Sigmoid colon (tissue), 4 donors: Measurements from ENCODE around the gene TMEM95.

Experiments used
- EP300 ChIP-seq, 4 donors: sonication (generic); formaldehyde crosslinking; IDR thresholded peaks; one replicate each; pipeline ENCODE4 v1.6.1; 2017; ENCODE audit warnings: antibody characterized with exemption in 4 of 4
- POLR2A ChIP-seq, 2 donors: fragments of 450-650 bp; IDR thresholded peaks; one replicate each; pipeline ENCODE4 v1.6.1; 2016; ENCODE audit warnings: antibody characterized with exemption in 2 of 2, mild to moderate bottlenecking in 2 of 2, moderate library complexity in 2 of 2
- POLR2AphosphoS5 ChIP-seq, 4 donors: sonication (generic); formaldehyde crosslinking; IDR thresholded peaks; one replicate each; pipeline ENCODE4 v1.6.1; 2017; ENCODE audit warnings: antibody characterized with exemption in 4 of 4
- TF ChIP-seq, protein P1 (sequence below), 4 experiments: fragments of 450-650 bp in 3 of 4; fragments of 200-600 bp in 1 of 4; IDR thresholded peaks; one replicate each; pipeline ENCODE4 v1.5.1; 2016 to 2019; ENCODE audit warnings: antibody characterized with exemption in 4 of 4, mild to moderate bottlenecking in 3 of 4, moderate library complexity in 2 of 4

DNA sequence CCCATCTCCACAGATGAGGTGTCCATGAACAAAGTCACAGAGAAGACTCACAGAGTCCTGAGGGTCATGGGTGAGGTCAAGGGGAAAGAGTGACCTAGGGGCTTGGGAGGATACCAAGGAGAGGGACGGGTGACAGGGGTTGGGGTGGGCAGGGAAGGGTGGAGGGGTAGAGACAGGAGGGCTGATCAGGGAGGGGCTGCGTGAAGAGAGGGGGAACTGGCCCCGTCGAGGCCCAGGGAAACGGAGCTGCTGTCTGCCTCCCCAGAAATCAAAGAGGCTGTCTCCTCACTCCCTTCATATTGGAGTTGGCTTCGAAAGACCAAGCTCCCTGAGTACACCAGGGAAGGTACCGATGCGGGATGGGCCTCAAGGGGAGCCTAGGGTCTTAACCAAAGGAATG, 617 bp downstream of the TMEM95 start:
- TF ChIP-seq, protein P1, sequence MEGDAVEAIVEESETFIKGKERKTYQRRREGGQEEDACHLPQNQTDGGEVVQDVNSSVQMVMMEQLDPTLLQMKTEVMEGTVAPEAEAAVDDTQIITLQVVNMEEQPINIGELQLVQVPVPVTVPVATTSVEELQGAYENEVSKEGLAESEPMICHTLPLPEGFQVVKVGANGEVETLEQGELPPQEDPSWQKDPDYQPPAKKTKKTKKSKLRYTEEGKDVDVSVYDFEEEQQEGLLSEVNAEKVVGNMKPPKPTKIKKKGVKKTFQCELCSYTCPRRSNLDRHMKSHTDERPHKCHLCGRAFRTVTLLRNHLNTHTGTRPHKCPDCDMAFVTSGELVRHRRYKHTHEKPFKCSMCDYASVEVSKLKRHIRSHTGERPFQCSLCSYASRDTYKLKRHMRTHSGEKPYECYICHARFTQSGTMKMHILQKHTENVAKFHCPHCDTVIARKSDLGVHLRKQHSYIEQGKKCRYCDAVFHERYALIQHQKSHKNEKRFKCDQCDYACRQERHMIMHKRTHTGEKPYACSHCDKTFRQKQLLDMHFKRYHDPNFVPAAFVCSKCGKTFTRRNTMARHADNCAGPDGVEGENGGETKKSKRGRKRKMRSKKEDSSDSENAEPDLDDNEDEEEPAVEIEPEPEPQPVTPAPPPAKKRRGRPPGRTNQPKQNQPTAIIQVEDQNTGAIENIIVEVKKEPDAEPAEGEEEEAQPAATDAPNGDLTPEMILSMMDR (IDR thresholded peaks at IDR 0.05), result no peak
- TF ChIP-seq POLR2A (IDR thresholded peaks at IDR 0.05), result no peak
- no peak for TF ChIP-seq POLR2AphosphoS5 (IDR thresholded peaks at IDR 0.05)
- TF ChIP-seq EP300 (IDR thresholded peaks at IDR 0.05), result no peak
